ENCODE data around the gene SERGEF.

Gene SERGEF

DNA sequence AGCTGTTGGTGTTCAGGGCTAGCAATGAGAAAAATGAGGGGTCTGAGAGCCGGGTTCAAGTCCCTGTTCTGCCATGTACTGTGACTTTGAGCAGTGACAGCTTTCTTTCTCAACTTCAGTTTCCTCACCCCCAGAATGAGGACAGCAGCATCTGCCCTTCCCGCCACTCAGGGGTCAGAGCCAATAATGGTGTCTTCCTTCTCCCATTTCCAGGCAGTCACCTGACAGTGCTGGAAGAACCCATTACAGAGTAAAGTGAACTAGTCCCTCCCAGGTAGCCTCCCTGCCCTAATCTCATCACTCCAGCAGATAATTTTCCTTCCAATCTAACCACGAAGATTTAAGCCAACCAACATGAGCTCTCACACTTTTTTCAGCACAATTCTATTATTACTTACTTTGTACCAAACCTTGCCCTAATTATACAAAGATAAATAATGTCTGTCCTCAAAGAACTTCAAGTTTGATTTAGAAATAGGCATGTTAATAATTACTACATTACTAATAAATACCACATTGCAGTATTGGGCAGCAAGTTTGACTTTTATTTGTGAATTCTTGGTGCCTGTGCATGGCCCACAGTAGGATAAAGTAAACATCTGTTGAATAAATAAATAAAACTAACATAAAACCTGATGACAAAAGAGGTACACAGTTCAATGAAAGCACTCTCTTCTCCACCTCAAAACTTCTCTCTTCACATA lies 61.0 kb downstream of the SERGEF start:
- no peak for DNase-seq (ENCODE audit: low spot score)

- DNase-seq (ENCODE audit: low spot score) = no peak
These were observed 62.2 kb downstream of the SERGEF start for GRCh38 chr11:17950644-17951043.

DNA sequence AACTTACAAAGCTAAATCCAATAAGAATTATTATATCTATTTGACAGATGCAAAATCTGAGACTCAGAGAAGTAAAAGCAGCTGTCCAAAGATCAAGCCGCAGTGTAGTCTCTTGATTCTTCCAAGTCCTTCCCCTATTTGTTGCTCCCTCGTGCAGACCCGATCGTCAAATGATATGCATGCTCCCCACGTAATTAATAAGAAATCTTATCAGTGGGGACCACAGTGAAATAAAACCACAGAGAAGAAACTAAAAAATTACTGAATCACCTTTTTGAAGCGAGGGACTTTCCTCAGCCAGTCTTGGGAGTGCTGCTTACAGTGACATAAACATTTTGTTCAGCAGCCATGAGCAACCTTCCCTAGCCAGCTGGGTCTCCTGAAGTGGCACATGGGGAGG lies 64.6 kb downstream of the SERGEF start:
- DNase-seq (ENCODE audit: low spot score) = no peak

DNA sequence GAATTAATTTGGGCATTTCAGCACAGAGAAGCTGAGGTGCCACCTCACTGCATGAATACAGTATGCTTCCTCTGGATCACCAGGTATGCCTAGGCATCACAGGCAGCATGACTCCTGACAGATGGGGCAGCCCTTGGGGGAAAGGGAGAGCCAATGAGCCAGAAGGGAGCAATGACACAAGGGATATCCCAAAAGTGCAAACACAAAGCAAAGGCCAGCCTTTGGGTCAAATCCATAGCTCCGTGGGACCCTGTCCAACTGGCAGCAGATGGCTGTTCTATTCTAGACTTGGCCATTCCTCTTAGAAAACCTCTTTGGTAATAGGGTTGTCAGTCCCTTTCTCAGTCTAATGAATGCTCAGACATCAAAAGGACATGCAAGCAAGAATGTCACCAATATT lies 73.3 kb downstream of the SERGEF start:
- DNase-seq (ENCODE audit: low spot score) = no peak

- DNase-seq (ENCODE audit: low spot score) = no peak
These were observed 76.1 kb downstream of the SERGEF start for GRCh38 chr11:17936790-17937189.

GRCh38 chr11:17934194-17934593 lies 78.7 kb downstream of the SERGEF start:
- no peak for DNase-seq (ENCODE audit: low spot score)

- no peak for DNase-seq (ENCODE audit: low spot score)
These were observed 79.1 kb downstream of the SERGEF start for GRCh38 chr11:17933708-17934107.

DNA sequence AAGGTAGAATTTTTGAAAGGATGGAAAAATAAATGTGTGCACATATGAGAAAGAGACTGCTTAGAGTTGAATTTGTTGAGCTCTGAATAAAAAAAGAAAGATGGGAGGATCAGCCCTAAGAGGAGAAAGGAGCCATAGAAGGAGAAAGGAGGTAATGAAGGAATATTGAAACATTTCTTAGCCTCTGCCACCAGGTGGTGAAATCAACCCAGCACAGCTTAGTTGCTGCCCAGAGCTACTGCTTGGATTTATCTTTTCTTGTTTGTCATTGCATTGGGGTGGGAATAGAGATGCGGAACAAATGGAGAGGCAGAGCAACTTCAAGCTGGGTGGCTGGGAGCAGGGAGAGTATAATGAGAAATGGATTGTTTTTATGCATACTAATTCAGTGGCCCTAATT lies 80.4 kb downstream of the SERGEF start:
- no peak for DNase-seq (ENCODE audit: low spot score)

DNA sequence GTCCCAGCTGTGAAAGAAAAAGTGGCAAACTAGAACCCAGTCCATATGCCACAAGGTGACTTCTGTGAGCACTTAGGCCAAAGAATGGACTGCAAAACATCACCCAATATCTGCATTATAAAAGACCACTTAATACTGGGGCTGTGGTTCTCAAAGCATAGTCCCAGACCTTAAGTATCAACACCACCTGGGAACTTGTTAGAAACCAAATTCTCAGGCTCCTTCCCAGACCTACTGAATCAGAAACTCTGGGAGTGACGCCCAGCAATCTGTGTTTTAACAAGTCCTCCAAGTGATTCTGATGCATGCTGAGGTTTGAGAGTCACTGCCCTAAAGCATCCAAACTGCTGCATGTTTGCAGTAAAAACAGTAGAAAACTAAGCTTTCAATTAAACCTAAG lies 81.3 kb downstream of the SERGEF start:
- no peak for DNase-seq (ENCODE audit: low spot score)

DNA sequence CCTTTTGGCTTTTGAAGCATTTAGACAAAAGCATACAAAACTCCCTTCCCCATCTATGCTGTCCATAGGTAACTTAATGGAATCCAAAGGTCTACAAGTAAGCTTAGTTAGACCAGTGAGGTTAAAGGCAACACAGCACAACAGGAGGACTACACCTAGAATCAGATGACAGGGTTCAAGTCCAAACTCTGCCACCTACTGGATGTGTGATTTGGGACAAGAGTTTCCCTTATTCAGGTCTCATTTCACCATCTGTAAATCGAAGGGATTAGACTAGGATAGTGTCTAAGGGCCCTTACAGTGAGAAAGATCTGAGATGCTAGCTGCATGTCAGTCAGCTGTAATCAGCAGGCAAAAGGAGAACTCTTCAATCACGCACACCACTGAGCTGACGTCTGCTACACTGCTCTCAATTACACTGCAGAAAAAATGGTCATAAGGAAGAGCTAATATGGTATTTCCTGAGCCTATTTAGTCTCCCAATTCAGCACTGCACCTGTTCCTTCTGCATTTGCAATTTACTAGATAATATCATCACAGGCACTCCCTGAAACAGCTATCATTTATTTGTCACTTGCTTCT lies 82.2 kb downstream of the SERGEF start:
- no peak for DNase-seq (ENCODE audit: low spot score)

GRCh38 chr11:17929171-17929570 lies 83.7 kb downstream of the SERGEF start:
- DNase-seq (ENCODE audit: low spot score) = no peak

DNA sequence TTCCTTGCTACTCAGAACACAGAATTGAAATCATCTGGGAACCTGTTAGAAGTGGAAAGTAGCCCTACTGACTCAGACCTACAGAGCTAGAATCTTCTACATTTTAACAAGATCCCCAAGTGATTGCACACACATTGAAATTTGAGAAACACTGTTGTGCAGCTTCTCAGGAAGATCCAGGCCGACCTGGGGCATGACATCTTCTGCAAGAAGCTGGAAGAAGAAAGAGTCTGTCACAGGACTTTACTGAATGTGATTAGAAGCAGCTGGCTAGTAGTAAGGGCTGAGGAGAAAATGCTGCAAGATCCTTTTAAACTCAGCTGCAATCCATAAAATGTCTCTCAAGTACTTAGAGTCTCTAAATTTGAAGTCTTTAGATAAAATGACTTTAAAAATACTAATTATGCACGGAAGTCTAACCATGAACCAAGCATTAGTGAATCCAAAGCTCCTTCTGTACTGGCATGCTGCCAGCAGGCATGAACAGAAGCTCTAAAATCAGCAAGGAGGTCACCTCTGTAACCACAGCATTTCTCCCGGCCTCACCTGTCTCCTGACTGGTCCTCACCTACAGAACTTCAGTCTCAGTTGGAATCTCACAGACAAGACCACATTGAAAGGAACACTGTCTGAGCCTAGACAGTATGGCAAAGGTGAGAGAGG lies 85.0 kb downstream of the SERGEF start:
- DNase-seq (ENCODE audit: low spot score) = no peak

GRCh38 chr11:17927041-17927440 lies 85.8 kb downstream of the SERGEF start:
- no peak for DNase-seq (ENCODE audit: low spot score)

DNA sequence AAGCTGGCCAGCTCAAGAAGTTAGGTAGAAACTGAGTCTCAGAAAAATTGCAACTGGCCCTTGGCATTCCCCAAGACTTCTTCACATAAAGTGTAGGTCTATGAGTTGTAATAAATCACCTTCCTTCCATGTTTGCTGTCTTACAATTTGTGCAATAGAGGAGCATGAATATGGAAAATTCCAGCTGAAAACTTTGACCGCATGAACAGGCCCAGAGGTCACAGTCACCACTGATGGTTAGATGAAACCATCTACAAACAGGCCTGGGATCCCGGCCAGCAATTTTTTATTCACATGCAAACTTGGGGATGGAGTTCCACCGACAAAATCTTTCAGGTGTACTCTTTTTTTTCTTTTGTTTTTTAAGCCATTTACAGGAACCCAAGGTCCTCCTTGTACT lies 88.1 kb downstream of the SERGEF start:
- no peak for DNase-seq (ENCODE audit: low spot score)

DNA sequence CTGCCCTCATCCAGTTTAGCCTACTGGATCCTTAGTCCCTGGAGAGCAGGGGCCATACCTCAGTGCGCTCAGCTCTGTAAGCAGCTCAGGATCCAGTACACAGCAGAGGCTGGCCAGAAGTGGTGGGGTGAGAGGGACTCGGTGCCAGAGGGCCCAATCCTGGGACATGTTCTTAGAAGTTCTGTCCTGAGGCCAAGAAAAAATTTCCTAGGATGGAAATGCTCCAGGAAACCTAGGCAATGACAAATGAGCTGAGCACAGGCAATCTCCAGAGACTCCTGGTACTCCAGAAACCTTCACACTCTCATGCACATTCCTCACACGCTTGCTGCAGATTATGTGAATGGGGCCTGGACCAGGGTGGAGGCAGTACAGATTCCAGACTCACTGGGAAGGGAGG lies 89.6 kb downstream of the SERGEF start:
- DNase-seq (ENCODE audit: low spot score) = no peak

DNA sequence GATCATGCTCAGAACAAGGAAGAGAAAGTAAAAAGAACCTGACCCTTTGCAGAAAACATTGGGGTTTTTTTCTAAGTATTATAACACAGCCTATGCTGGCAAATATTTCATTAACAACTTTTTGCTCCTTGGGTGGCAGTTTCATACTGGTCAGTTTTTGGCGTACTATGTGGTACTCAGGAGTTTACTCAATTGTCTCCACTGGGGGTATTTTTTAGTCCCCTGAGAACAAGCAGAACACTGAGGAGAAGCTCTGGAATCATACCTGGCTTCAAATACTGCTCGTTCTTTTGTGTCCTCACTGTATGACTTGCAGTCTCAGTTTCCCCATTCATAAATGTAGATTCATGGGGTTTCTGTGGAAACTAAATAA lies 90.4 kb downstream of the SERGEF start:
- DNase-seq (ENCODE audit: low spot score) = no peak

DNA sequence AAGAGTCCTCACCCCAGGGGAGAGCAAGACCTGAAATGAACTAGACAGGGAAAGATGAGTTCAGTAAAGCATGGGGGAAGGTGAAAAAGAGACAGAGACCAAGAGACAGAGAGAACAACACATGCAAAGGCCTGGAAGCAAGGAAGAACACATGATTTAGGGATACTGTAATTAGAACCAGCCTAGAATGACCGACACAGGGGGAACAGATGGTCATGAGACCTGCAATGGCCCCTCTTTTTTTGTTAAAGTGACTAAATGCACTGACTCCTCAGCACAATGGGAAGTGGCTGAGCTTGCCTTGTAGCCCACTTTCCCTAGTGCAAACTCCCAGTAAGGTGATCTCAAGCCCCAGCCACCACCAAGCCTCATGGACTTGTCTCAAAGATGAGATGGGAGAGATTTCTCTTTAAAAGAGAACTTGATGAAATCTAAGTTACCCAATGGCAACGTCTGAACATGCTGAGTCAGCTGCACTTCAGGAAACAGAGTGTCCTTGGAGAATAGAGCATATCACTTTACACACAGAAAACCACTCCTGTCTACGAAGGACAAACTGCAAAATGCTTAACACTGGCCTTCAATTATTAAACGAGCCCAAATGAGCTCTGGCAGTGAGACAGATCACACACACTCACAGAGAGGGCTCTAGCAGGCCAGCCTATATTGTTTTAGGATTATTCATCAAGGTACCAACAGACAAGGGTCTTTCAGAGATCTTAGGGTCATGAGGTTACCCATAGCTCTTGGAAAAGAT lies 91.0 kb downstream of the SERGEF start:
- peak; percentile 11 for DNase-seq (ENCODE audit: low spot score)

DNA sequence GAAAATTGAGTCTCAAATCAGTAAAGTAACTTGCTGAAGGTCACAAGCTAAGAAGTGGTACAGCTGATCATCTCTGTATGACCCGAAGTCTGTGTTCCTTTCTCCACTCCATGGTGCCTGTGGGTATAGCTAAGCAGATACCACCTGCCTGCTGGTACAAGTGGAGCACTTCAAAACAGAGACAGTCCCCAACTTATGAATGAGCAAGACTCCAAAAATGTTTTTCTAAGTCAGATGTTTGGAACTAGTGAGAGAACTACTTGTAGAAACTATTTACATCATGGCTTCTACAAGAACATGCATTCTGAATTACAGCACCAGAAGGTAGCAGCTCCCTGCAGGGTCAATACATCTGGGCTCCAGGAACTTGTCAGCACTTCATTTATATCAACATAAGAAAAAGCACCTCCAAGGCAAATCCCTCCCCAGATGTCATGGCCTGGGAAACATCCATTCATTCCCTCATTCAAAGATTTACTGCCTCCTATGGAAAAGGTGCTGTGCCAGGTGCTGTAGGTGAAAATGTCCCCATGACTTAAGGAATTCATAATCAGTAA lies 94.7 kb downstream of the SERGEF start:
- DNase-seq (ENCODE audit: low spot score) = no peak

- no peak for DNase-seq (ENCODE audit: low spot score)
These were observed 95.3 kb downstream of the SERGEF start for GRCh38 chr11:17917556-17917955.

- DNase-seq (ENCODE audit: low spot score) = no peak
These were observed 97.2 kb downstream of the SERGEF start for GRCh38 chr11:17915500-17916143.

DNA sequence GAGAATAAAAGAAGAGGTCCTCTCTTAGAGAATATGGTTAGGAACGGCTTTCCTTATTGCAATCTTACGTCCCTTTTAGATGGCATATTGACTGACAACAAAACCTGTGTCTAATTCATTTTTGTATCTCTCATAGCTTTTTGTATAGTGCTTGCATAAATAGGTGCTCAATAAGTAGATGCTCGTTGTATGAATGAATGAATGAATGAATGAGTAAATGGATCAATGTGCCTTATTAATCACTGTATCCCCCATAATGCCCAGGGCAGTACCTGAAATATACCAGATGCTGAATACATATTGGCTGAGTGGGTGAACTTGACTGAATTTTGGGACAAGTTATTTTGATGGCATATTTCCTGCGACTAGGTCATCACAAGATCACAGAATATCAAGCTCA lies 97.9 kb downstream of the SERGEF start:
- no peak for DNase-seq (ENCODE audit: low spot score)

- DNase-seq (ENCODE audit: low spot score) = no peak
These were observed 105.8 kb downstream of the SERGEF start for GRCh38 chr11:17907046-17907445.

Data from COLO829 (cell line).